Astrocyte of the cerebellum (primary cell): ENCODE data around the gene POPDC2.

ENCODE experiments used
- DNase-seq: peaks from one replicate; pipeline ENCODE4 v3.0.0-alpha.2; 2011; ENCODE audit warnings: low read depth
- H3K4me3 ChIP-seq: 2 replicates; pipeline ENCODE4 v1.5.1; 2011; ENCODE audit warnings: mild to moderate bottlenecking, low read depth, low read length, moderate library complexity
- in situ Hi-C: cut with HindIII; loops from 2 replicates; pipeline ENCODE4 v1.10.0; 2017; ENCODE audit warnings: low sequenced_read_pairs
- TF ChIP-seq, protein P1 (sequence below): IDR thresholded peaks from 2 replicates; pipeline ENCODE4 v1.5.1; 2012; ENCODE audit warnings: low read length, low read depth, moderate library complexity, mild to moderate bottlenecking; ENCODE audit errors: missing control alignments

The POPDC2 gene

DNA sequence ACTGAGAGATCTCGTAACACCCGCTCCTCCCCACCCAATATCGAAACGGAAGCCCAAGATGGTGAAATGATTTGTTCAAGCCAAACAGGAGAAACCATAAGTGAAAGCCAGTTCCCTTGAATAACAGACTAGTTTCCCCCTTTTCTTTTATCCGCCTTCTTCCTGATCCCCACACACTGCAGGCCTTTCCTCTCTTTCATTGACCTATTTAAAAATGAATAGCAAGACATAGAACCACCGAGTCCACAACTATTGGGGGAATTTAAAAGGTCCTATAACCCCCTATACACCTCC lies 17.2 kb upstream of the POPDC2 start:
- DNase-seq: no peak
- peak overlapping the region; percentile 64 for H3K4me3 ChIP-seq
- TF ChIP-seq, protein P1, sequence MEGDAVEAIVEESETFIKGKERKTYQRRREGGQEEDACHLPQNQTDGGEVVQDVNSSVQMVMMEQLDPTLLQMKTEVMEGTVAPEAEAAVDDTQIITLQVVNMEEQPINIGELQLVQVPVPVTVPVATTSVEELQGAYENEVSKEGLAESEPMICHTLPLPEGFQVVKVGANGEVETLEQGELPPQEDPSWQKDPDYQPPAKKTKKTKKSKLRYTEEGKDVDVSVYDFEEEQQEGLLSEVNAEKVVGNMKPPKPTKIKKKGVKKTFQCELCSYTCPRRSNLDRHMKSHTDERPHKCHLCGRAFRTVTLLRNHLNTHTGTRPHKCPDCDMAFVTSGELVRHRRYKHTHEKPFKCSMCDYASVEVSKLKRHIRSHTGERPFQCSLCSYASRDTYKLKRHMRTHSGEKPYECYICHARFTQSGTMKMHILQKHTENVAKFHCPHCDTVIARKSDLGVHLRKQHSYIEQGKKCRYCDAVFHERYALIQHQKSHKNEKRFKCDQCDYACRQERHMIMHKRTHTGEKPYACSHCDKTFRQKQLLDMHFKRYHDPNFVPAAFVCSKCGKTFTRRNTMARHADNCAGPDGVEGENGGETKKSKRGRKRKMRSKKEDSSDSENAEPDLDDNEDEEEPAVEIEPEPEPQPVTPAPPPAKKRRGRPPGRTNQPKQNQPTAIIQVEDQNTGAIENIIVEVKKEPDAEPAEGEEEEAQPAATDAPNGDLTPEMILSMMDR: no peak
- in situ Hi-C loops: no loop called here

DNA sequence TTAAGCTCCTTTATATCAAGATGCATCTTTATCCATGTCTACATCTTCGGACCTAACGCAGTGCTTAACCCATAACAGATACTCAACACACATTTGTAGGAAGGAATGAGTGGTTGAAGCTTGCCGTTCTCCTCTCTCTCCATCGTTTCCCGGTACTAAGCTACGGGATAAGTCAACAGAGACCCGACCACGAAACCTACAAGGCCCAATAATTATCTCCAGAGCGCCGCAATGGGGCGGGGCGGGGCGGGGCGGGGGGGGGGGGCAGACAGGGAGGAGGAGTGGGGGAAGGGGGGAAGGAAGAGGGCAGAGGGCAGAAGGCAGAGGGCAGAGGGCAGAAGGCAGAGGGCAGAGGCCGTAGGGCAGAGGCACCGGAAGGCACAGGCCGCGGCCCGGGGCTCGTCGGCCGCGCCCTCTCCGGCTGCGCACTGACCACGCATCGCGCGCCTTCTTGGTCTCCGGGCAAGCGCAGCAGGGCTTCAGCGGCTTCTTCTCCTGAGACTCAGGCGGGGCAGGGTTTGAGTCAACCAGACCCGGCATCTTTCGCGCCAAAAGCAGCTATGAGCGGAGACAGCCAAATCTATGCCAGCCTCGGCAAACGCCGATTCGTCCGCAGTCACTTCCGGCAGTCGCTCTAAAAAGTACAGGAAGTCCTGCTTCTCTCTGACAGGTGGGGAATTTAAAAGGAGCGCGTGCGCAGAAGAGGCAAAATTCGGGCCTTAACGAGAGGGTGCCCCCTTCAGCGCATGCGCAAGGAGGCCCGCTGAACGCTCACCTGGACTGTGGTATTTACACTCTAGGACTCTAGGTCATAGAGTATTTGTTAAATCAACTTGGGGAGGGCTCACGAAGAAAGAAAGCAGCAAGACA lies 16.6 kb upstream of the POPDC2 start, which contains the start of gene COX17:
Gene COX17 (minus strand): TSS at position 636 of the 870 bp plus-strand sequence. CDS start 96 bp downstream, at position 540.
- H3K4me3 ChIP-seq: peak within 1 kb of the TSS; percentile 64
- DNase-seq: peak; percentile 92
- TF ChIP-seq, protein P1: no peak
- in situ Hi-C loops: no loop called here

DNA sequence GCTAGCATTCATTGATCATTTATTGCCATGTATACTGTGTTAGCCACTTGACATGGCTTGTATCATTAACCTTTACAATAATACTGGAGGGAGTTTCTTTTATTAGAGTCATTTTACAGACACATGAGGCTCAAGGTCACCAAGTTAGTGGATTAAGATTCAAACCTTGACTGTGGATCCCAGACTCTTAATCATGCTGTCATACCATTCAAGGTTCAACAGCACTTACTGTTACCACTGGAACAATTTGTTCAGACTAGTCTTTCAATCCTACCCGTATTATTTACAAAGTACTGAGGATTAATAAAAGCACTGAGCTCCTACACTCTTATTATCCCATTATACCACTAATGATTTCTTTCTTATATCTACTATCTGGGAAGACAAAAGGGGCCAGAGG lies 15.6 kb upstream of the POPDC2 start:
- H3K4me3 ChIP-seq: peak overlapping the region; percentile 64
- DNase-seq: no peak
- in situ Hi-C loops: no loop called here
- TF ChIP-seq, protein P1: no peak

DNA sequence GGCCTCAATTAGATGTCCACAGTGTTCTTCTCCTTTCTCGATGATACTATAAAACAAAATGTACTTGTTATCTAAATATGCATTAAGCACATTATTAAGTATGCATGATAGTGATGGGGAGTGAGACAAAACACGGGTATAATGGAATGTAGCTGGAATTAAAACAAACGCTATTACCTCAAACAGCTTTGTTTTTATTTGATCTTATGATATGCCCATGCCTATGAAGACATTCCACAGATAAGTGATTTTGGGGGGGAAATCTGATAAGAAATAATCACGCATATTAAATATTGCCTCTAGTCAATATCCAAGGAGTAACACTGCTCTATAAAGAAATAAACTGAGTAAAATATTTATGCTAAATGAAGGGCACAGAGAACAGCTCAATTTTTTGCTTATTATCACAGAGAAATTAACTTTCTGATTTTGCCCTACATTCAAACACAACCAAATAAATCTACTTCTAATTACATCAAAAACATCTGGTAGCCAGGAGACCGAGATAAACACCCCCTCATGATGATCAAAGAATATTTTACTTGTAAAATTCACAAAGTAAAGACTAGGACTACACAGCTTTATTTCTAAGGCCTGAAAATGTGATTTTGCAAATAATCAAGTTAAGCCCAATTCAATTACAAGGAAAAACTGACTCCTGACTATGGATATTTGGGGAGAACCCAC lies 14.9 kb upstream of the POPDC2 start:
- no peak overlapping the region for H3K4me3 ChIP-seq
- TF ChIP-seq, protein P1: no peak
- DNase-seq: no peak
- in situ Hi-C loops: no loop called here

DNA sequence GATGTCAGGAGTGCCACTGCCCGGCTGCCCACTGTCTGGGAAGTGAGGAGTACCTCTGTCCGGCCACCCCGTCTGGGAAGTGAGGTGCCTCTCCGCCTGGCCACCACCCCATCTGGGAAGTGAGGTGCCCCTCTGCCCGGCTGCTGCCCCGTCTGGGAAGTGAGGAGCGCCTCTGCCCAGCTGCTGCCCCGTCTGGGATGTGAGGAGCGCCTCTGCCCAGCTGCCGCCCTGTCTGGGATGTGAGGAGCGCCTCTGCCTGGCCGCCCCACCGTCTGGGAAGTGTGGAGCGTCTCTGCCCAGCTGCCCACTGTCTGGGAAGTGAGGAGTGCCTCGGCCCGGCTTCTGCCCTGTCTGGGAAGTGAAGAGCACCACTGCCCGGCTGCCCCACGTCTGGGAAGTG lies 13.5 kb upstream of the POPDC2 start:
- in situ Hi-C loops: no loop called here
- no peak overlapping the region for H3K4me3 ChIP-seq
- no peak for DNase-seq
- TF ChIP-seq, protein P1: no peak

DNA sequence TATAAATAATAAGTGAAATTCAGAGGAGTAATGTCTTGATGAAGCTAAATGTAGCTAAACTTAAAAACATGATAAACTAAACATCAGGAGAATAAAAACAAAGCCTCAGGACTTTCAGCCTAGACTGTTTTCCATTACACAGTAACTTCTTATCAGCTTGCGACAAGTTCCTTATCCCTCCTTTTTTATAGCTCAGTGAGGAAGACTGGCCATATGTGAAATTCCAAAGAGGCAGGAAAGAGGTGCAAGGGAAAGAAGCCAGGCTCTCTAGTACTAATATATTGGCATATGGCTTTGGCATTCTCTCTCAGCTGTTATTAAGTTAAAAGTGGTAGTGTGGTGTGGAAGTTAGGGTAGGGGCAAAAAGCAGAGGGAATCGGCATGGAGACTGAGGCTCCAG lies 12.4 kb upstream of the POPDC2 start:
- DNase-seq: no peak
- in situ Hi-C loops: no loop called here
- no peak overlapping the region for H3K4me3 ChIP-seq
- TF ChIP-seq, protein P1: no peak
